DMS153 (cell line): ENCODE measurements around the gene IPO8.

ENCODE experiments used
- DNase-seq: peaks from one replicate; lab custom pipeline; 2025; lab: John Stamatoyannopoulos, UW

IPO8 gene

GRCh38 chr12:30695199-30696102, at the start of gene IPO8:
Gene IPO8, minus strand, starts transcription at chr12:30695869. Its CDS starts 222 bp downstream, at chr12:30695647.
- peak; percentile 88 for DNase-seq

- DNase-seq: no peak
Measured at GRCh38 chr12:30744321-30744720, 48.7 kb upstream of the IPO8 start.

- DNase-seq: no peak
Measured at GRCh38 chr12:30740274-30740673, 44.6 kb upstream of the IPO8 start.

GRCh38 chr12:30739020-30739419, 43.4 kb upstream of the IPO8 start:
- DNase-seq: no peak

GRCh38 chr12:30732954-30733637, 37.4 kb upstream of the IPO8 start:
- no peak for DNase-seq

- DNase-seq: no peak
Measured at GRCh38 chr12:30730011-30730410, 34.3 kb upstream of the IPO8 start.

GRCh38 chr12:30729547-30729946, 33.9 kb upstream of the IPO8 start:
- no peak for DNase-seq

GRCh38 chr12:30726647-30727046, 31.0 kb upstream of the IPO8 start:
- no peak for DNase-seq

- DNase-seq: no peak
Measured at GRCh38 chr12:30725739-30726138, 30.1 kb upstream of the IPO8 start.

- DNase-seq: no peak
Measured at GRCh38 chr12:30719060-30719459, 23.4 kb upstream of the IPO8 start.

GRCh38 chr12:30707613-30708342, 12.1 kb upstream of the IPO8 start:
- no peak for DNase-seq

- peak; percentile 77 for DNase-seq
Measured at GRCh38 chr12:30706476-30706875, 10.8 kb upstream of the IPO8 start.

- DNase-seq: no peak
Measured at GRCh38 chr12:30701056-30701455, 5.4 kb upstream of the IPO8 start.

GRCh38 chr12:30700216-30700900, 4.7 kb upstream of the IPO8 start:
- DNase-seq: no peak

- no peak for DNase-seq
Measured at GRCh38 chr12:30698346-30698745, 2.7 kb upstream of the IPO8 start.

GRCh38 chr12:30696943-30697342, 1.3 kb upstream of the IPO8 start:
- DNase-seq: no peak

GRCh38 chr12:30696486-30696885, 817 bp upstream of the IPO8 start:
- no peak for DNase-seq

- DNase-seq: no peak
Measured at GRCh38 chr12:30696103-30696408, 387 bp upstream of the IPO8 start.

GRCh38 chr12:30694412-30695198, 1.1 kb downstream of the IPO8 start:
- no peak for DNase-seq

GRCh38 chr12:30692470-30692869, 3.2 kb downstream of the IPO8 start:
- no peak for DNase-seq

- DNase-seq: no peak
Measured at GRCh38 chr12:30691122-30691879, 4.4 kb downstream of the IPO8 start.
